ENCODE data around the gene KL. TPM values are rescaled to one million over a fixed set of nuclear protein-coding genes. Genes with fewer than 3 reads are reported as not detected.

KL gene
- total RNA-seq, 4 donors from 2014 or later = 2.6 to 6.9 (median 5.1) TPM

- Histone ChIP-seq H3K36me3 (no peaks in the 10 kb centered on the region), H3K4me1 (peaks cover 0 to 5% of the 10 kb centered on the region in 2 donors), H3K4me3 (no peak overlapping the region), H3K27me3 (no peaks in the 10 kb centered on the region), H3K9me3 (no peaks in the 10 kb centered on the region), H3K27ac (peak overlapping the region; percentile 68 to 82)
- DNase-seq = no peak
- no peak for TF ChIP-seq POLR2A (IDR thresholded peaks at IDR 0.05)
- TF ChIP-seq CTCF (IDR thresholded peaks at IDR 0.05) = no peak
- intact Hi-C loops (cut with DNase I; ENCODE audit: low total_unique reads) = no loop called here
Observed at GRCh38 chr13:33112766-33113165, 96.5 kb downstream of the KL start.

GRCh38 chr13:33114146-33114545 is 97.9 kb downstream of the KL start:
- H3K4me1 ChIP-seq = peaks cover 0 to 5% of the 10 kb centered on the region in 2 donors
- TF ChIP-seq CTCF (IDR thresholded peaks at IDR 0.05) (no peak), POLR2A (IDR thresholded peaks at IDR 0.05) (no peak)
- peak overlapping the region in 1 of 2 donors; percentile 24 for H3K27ac ChIP-seq
- H3K9me3 ChIP-seq = no peaks in the 10 kb centered on the region
- H3K36me3 ChIP-seq = no peaks in the 10 kb centered on the region
- DNase-seq = no peak
- intact Hi-C loops (cut with DNase I; ENCODE audit: low total_unique reads) = no loop called here
- H3K4me3 ChIP-seq = no peak overlapping the region
- H3K27me3 ChIP-seq = no peaks in the 10 kb centered on the region

- Histone ChIP-seq H3K27ac (no peak overlapping the region), H3K27me3 (no peaks in the 10 kb centered on the region), H3K36me3 (no peaks in the 10 kb centered on the region), H3K4me3 (no peak overlapping the region), H3K4me1 (peaks cover 0 to 5% of the 10 kb centered on the region in 2 donors), H3K9me3 (no peaks in the 10 kb centered on the region)
- TF ChIP-seq POLR2A (IDR thresholded peaks at IDR 0.05) (no peak), CTCF (IDR thresholded peaks at IDR 0.05) (no peak)
- no peak for DNase-seq
- intact Hi-C loops (cut with DNase I; ENCODE audit: low total_unique reads) = no loop called here
Observed at GRCh38 chr13:33115274-33115673, 99.1 kb downstream of the KL start.

Data from uterus (tissue), 4 donors.